Measurements from ENCODE around the gene CMC1.
"Not testable (repeated sequence)": the region's sequence is repeated elsewhere in the genome, so short reads cannot be mapped to it uniquely, and the experiment has no call there.

CMC1 gene

DNA sequence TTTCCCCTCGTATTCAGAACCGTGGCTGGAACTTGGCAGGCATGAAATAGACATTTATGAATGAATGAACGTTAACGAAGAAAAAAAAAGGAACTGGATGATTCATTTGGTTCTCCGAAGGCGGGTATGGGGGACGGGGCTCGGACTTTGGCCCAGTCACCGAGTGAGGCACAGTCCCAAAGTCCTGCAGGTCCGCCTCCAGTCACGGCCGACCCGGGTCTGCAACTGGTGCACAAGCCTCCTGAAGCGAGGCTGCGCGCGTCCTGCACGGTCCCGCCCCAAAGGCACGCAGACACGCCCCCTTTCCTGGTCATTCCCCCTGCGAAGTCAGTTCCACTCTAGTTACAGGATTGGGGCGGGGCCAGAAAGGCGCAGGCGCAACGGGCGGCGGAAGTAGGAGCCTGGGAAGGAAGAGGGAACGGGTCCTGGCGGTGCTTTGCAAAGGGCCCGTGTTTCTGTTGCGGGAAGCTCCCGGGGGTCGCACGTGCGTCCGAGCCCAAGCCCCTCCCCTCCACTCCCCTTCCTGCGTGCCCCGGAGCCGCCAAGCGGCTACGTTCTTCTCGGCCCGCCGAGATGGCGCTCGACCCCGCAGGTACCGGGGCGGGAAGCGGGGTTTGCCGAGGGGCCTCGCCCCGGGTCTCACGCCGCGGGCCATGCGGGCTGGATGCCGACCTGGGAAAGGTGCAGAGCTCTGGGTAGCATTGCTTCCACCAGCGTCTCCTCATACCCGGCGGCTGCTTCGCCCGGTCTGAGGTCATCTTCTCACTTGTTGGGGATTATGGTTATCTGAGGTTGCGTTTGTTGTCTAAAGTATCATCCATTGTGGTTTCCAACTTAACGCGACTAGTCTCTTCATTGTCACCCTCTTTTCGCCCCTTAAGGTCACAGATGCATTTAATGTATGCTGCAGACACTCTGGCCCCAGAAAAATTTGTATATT, at the start of gene CMC1:
Gene CMC1, plus strand, starts transcription at position 399 of the 940 bp plus-strand sequence. Its CDS starts 175 bp downstream, at position 574.
- peak; percentile 91 to 95 (median 93) for DNase-seq (ENCODE audit: low read depth in 3 of 3)

DNA sequence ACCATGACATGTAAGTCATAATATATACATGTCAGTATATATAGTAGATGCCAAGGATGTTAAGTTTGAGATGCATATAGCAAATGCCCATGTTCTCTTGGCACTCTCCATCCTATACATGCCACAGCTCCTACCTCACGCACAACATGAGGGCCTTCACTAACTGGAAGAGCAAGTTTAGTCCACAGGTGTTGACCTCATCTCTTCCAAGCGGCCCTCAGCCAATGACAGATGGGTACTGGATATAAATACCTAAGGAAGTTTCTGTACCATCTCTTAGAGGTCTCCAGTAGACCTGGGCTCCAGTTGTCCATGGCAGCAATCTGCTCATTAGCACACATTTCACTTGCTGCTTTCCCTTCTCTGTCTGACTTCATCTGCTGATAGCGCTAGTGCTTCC, 43.3 kb upstream of the CMC1 start:
- DNase-seq (ENCODE audit: low read depth in 3 of 3): no peak

DNA sequence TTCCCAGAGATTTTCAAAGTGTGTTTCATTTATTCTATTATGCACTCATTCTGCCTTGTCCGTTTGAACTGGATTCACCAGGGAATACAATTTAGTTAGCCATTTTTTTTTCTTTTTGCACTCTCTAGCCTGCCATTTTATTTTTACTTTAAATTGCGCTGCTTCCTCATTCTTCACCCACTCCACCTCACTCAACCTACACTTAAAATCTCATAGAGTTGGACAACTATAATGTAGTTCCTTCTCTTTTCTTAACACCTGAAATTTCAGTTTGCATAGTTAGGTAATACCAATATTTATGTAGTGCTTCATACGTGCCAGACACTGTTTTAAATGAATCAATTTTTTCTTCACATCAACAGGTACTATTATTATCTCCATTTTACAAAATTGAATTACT, 42.4 kb upstream of the CMC1 start:
- DNase-seq (ENCODE audit: low read depth in 3 of 3): no peak

DNA sequence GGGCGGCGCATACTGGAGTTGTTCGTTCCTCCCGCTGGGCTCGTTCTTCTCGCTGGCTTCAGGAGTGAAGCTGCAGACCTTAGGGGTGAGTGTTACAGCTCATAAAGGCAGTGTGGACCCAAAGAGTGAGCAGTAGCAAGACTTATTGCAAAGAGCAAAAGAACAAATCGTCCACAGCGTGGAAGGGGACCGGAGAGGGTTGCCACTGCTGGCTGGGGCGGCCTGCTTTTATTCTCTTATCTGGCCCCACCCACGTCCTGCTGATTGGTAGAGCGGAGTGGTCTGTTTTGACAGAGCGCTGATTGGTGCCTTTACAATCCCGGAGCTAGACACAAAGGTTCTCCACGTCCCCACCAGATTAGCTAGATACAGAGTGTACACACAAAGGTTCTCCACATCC, 41.8 kb upstream of the CMC1 start:
- DNase-seq (ENCODE audit: low read depth in 3 of 3): not testable (repeated sequence)

DNA sequence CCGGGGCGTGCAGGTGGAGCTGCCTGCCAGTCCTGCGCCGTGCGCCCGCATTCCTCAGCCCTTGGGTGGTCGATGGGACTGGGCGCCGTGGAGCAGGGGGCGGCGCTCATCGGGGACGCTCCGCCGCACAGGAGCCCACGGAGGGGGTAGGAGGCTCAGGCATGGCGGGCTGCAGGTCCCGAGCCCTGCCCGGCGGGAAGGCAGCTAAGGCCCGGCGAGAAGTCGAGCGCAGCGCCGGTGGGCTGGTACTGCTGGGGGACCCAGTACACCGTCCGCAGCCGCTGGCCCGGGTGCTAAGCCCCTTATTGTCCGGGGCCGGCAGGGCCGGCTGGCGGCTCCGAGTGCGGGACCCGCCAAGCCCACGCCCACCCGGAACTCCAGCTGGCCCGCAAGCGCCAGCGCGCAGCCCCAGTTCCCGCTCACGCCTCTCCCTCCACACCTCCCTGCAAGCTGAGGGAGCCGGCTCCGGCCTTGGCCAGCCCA, 41.0 kb upstream of the CMC1 start:
- not testable (repeated sequence) for DNase-seq (ENCODE audit: low read depth in 3 of 3)

DNA sequence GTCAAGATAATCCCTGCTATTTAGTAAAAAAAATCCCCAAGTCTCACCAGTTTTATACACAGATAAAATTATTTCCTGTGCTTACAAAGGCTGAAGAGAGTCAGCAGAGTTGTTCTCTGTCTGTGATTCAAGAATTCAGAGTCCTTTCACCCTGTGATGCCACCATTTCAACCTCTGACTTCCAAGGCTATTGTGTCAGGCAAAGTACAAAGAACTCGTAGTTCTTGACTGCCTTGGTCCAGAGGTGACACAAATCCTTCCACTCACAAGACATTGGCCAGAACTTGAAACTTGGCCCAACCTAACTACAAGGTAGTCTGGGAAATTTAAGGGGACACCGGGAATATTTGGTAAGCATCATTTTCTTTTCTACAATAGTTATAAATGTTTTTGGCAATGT, 34.9 kb upstream of the CMC1 start:
- DNase-seq (ENCODE audit: low read depth in 3 of 3): no peak

GRCh38 chr3:28207000-28207733, 34.3 kb upstream of the CMC1 start:
- DNase-seq (ENCODE audit: low read depth in 3 of 3): no peak

DNA sequence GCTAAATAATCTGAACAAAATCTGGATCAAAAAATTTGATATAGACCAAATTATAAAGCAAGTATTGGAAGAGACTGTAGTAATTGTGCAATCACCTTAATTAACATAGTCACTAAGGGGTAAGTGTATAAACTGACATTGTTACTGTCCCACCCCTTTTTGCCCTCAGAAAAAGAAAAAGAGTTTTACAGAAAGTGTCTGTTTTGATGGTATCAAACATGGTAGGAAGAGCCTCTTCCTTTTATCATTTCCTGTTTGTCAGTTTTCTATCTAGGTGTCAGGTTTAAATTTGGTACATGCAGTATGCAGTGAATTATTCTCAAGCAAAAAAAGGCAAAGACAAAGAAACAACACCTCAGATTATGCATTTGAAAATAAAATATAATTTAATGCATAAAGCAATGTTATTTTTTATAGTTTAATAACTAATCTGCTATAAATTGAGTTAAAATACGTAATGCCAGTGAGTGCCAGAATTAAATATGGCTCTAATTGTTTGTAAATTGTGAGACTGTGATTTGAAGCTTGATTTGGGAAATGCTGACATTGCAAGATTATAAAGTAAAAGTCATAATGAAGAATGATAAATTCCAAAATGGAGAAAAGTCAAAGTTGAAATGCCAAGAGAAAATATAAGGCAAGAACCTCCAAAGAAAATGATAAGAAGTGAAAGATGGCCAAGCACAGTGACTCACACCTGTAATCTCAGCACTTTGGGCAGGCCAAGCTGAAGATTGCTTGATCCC, 30.3 kb upstream of the CMC1 start:
- DNase-seq (ENCODE audit: low read depth in 3 of 3): no peak

DNA sequence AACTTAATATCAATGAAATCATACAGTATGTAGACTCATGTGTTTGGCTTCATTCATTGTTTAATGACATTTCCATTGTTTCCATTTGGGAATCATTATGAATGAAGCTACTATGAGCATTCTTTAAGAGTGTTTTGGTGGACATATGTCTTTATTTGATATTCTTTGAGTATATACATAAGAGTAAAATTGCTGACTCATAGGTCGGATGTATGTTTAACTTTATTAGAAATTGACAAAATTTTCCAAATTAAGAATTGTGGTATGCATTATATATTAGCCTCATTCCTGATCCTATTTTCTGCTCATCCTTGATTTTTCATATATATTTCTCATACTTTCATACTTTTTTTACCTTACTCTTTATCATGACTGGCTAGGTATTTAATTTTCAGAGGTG, 28.7 kb upstream of the CMC1 start:
- DNase-seq (ENCODE audit: low read depth in 3 of 3): no peak

GRCh38 chr3:28215407-28215806, 26.0 kb upstream of the CMC1 start:
- DNase-seq (ENCODE audit: low read depth in 3 of 3): no peak

- DNase-seq (ENCODE audit: low read depth in 3 of 3): no peak
Observed at GRCh38 chr3:28218071-28218916, 23.1 kb upstream of the CMC1 start.

DNA sequence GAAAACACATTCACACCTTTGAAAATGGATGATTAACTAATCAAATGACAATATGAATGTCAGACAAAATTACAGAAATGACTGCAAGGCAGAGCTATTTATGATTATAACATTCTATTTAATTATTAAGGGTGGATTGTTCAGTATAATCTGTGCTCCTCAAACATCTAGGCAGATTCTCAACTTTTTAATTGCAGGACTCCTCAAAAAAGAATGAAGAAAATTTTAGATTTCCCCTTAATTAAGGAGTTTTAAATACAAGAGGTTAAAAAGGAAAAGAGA, 22.6 kb upstream of the CMC1 start:
- no peak for DNase-seq (ENCODE audit: low read depth in 3 of 3)

GRCh38 chr3:28224430-28224829, 17.0 kb upstream of the CMC1 start:
- no peak for DNase-seq (ENCODE audit: low read depth in 3 of 3)

- DNase-seq (ENCODE audit: low read depth in 3 of 3): no peak
Observed at GRCh38 chr3:28226020-28226419, 15.4 kb upstream of the CMC1 start.

GRCh38 chr3:28228623-28229022, 12.8 kb upstream of the CMC1 start:
- no peak for DNase-seq (ENCODE audit: low read depth in 3 of 3)

DNA sequence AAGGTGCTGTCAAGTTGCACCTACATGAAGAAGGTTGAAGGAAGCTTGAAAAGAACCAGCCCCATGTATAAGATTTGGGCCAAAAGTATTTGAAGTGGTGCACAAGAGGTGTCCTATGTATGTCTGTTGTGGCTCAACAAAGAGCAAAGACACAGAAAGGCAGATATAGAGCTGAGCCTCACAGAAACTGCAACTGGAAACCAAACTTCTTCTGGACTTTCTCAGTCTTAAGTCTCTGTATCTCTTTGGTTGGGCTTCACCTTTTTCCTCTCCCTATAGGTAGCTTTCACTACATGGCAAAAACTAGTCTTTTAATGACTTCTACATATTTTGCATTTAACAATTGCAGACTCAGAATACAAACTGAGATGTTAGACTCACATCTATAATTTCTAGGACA, 8.8 kb upstream of the CMC1 start:
- no peak for DNase-seq (ENCODE audit: low read depth in 3 of 3)

- no peak for DNase-seq (ENCODE audit: low read depth in 3 of 3)
Observed at GRCh38 chr3:28234454-28234853, 7.0 kb upstream of the CMC1 start.

DNA sequence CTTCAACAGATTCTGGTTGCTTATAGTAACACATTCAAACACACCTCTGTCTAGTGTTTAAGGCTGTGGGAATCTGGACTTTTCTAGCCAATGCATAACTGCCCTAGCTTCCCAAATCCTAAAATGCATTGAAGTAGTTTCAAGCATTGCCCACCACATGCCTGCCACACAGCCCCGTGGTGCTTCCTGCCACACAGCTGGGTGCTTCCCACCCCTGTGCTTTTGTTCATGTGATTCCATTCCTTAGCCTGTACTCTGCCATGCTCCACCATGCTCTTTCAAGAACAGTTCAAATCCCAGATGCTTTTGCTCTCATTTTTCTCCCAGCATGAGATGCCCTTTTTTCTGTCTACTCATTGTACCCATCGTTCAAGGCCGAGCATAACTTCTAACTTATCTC, 2.3 kb upstream of the CMC1 start:
- DNase-seq (ENCODE audit: low read depth in 3 of 3): no peak

GRCh38 chr3:28240441-28240840, 978 bp upstream of the CMC1 start:
- DNase-seq (ENCODE audit: low read depth in 3 of 3): no peak

DNA sequence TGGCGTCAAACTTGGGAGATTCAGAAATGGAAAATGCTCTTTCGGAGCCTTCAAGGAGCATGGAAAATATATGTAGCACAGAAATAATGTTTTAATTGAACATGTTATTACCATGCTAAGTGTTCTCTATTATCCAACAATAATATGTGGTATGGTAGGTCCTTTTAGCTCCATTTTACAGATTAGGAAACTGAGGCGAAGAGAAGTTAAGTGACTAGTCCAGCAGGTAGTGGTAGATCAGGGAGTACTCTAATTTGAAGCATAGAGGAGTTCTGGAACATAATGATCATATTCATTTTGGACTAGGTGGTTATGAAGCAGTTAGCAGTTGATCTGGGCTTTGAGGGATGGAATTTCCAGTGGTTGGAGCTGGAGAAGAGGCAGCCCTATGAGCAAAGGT, 1.1 kb downstream of the CMC1 start:
- no peak for DNase-seq (ENCODE audit: low read depth in 3 of 3)

DNA sequence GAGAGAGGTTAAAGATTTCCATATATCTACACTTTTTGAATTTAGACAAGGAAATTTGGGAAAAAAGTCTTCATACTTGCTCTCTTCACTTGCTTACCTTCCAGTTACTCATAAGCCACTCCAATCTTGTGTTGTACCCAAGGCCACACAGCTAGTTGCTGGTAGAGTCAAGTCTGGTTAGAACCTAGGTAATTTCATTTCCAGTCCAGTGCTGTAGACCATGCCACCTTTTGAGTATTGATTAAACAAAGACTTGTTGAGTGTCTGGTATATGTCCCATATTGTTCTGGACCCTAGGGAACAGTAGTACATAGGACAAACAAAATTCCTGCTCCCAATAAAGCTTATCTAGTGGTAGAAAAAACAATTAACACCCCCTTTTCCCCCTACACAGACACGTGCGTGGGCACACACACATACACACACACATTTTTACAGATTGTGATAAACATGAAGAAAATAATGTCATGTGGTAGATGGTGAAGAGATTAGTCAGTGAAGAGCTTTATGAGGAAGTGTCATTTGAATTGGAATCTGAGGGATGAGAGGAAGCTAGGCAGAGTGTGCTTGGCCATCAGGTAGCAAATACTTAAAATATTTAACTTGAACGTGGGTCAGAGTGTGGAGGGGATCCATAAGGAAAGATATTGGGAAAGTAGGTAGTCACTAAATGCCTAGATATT, 2.1 kb downstream of the CMC1 start:
- no peak for DNase-seq (ENCODE audit: low read depth in 3 of 3)

All from stimulated activated CD4-positive, alpha-beta T cell treated with anti-CD3 and anti-CD28 coated beads, TNF-alpha, amount 100 ng/mL, for 48 hours (primary cell).